Measurements from ENCODE around the gene VTI1A. TPM values are rescaled to one million over a fixed set of nuclear protein-coding genes. Genes with fewer than 3 reads are reported as not detected.

VTI1A gene
- total RNA-seq, 1 experiment from 2014 or later, result 22.0 TPM

- H3K27ac Mint-ChIP-seq, result no peak overlapping the region; a peak in 1 of 7 replicates
- H2BK12ac ChIP-seq (ENCODE audit: insufficient read length, low read depth, low read length), result no peak overlapping the region
- no peak for TF ChIP-seq CTCF (conservative IDR thresholded peaks at IDR 0.05)
- no peaks in the 10 kb centered on the region for H3K79me2 ChIP-seq (ENCODE audit: insufficient read depth, low read length)
- H3K4me2 ChIP-seq (ENCODE audit: insufficient read depth, insufficient read length, low read length), result no peak overlapping the region
- H2BK120ac ChIP-seq (ENCODE audit: low read depth, low read length, poor library complexity, severe bottlenecking), result no peak overlapping the region
- no peak overlapping the region for H4K8ac ChIP-seq (replicated peaks; ENCODE audit: insufficient read length, low read depth, low read length)
- H3K9me3 Mint-ChIP-seq, result peaks cover 14 to 18% of the 10 kb centered on the region in 2 experiments
- H4K91ac ChIP-seq (ENCODE audit: insufficient read length, low read depth, low read length), result no peak overlapping the region
- H3K56ac ChIP-seq (ENCODE audit: insufficient read length, low read depth, low read length), result no peak overlapping the region
- H2AK5ac ChIP-seq (ENCODE audit: insufficient read length, low read length), result no peak overlapping the region
- H3K9me3 ChIP-seq (ENCODE audit: control insufficient read depth, low read depth, low read length), result no peaks in the 10 kb centered on the region
- H2BK5ac ChIP-seq (ENCODE audit: insufficient read length, low read length), result no peak overlapping the region
- no peaks in the 10 kb centered on the region for H3K4me1 ChIP-seq (ENCODE audit: insufficient read depth, low read length)
- H3T11ph ChIP-seq (ENCODE audit: low read length), result no peak overlapping the region
- no peak overlapping the region for H3K18ac ChIP-seq (ENCODE audit: insufficient read length, low read depth, low read length)
- H3K23me2 ChIP-seq (ENCODE audit: insufficient read length, low read depth, low read length, poor library complexity, severe bottlenecking), result no peaks in the 10 kb centered on the region
- DNase-seq, result no peak
- H4K5ac ChIP-seq (ENCODE audit: insufficient read length, low read depth, low read length), result no peak overlapping the region
- H2BK15ac ChIP-seq (ENCODE audit: low read depth, low read length), result no peak overlapping the region
- no peak overlapping the region for H3K27ac ChIP-seq (ENCODE audit: insufficient read length, low read depth, low read length)
- H3K4ac ChIP-seq (ENCODE audit: low read depth, low read length), result no peak overlapping the region
- H3K14ac ChIP-seq (ENCODE audit: insufficient read depth, low read length), result no peak overlapping the region
- no peak overlapping the region for H3K4me3 Mint-ChIP-seq
- H3K9ac ChIP-seq (ENCODE audit: extremely low read depth, insufficient read length, low read length), result no peak overlapping the region
- H3K79me1 ChIP-seq (ENCODE audit: insufficient read depth, low read depth, low read length, poor library complexity, severe bottlenecking), result no peaks in the 10 kb centered on the region
- H3K23ac ChIP-seq (ENCODE audit: insufficient read length, low read depth, low read length), result no peak overlapping the region
- WGBS (ENCODE audit: extremely low coverage, insufficient read length, low lambda C conversion rate), result no CpG with 5 or more reads among the region's 7 CpGs
- peaks cover 7 to 21% (median 7%) of the 10 kb centered on the region in 3 experiments; a peak in 5 of 7 replicates for H3K36me3 Mint-ChIP-seq (ENCODE audit: insufficient read depth in 1 of 3, low read depth in 3 of 3)
- no peaks in the 10 kb centered on the region for H4K20me1 ChIP-seq (ENCODE audit: control insufficient read depth, insufficient read depth, insufficient read length)
- H2AFZ ChIP-seq (ENCODE audit: low read length), result no peak overlapping the region
- no peaks in the 10 kb centered on the region for H3K27me3 Mint-ChIP-seq (ENCODE audit: low read depth)
- H2BK20ac ChIP-seq (ENCODE audit: low read depth, low read length, poor library complexity, severe bottlenecking), result no peak overlapping the region
- no peaks in the 10 kb centered on the region for H3K27me3 ChIP-seq (ENCODE audit: insufficient read depth, low read length)
- no peaks in the 10 kb centered on the region for H3K4me1 Mint-ChIP-seq
Observed at GRCh38 chr10:112613620-112614019, 166.6 kb downstream of the VTI1A start.

Data from H9 (cell line).